NK-92 (cell line): ENCODE results near the gene CILP2.

Experiments used
- DNase-seq: peaks from one replicate; lab custom pipeline; 2025; ENCODE audit not compliant: unreplicated experiment; lab: John Stamatoyannopoulos, UW

Gene CILP2

GRCh38 chr19:19538061-19538784 lies at the start of gene CILP2:
CILP2 (plus strand) TSS chr19:19538265; CDS start chr19:19538350, 85 bp downstream.
- DNase-seq = no peak

- no peak for DNase-seq
Observed at GRCh38 chr19:19488875-19489690, 49.0 kb upstream of the CILP2 start.

- DNase-seq = no peak
Observed at GRCh38 chr19:19489804-19490204, 48.3 kb upstream of the CILP2 start.

- no peak for DNase-seq
Observed at GRCh38 chr19:19490214-19490968, 47.7 kb upstream of the CILP2 start.

- no peak for DNase-seq
Observed at GRCh38 chr19:19491321-19492025, 46.6 kb upstream of the CILP2 start.

GRCh38 chr19:19492026-19492610 lies 45.9 kb upstream of the CILP2 start:
- DNase-seq = no peak

- no peak for DNase-seq
Observed at GRCh38 chr19:19493841-19494546, 44.1 kb upstream of the CILP2 start.

GRCh38 chr19:19495614-19496603 lies 42.2 kb upstream of the CILP2 start:
- DNase-seq = no peak

- no peak for DNase-seq
Observed at GRCh38 chr19:19498255-19498991, 39.6 kb upstream of the CILP2 start.

- DNase-seq = no peak
Observed at GRCh38 chr19:19499272-19499995, 38.6 kb upstream of the CILP2 start.

- no peak for DNase-seq
Observed at GRCh38 chr19:19500975-19501644, 37.0 kb upstream of the CILP2 start.

GRCh38 chr19:19501798-19502197 lies 36.3 kb upstream of the CILP2 start:
- DNase-seq = no peak

GRCh38 chr19:19502281-19502680 lies 35.8 kb upstream of the CILP2 start:
- no peak for DNase-seq

- no peak for DNase-seq
Observed at GRCh38 chr19:19502808-19503602, 35.1 kb upstream of the CILP2 start.

GRCh38 chr19:19504754-19505668 lies 33.1 kb upstream of the CILP2 start:
- no peak for DNase-seq
